ENCODE results near the gene UBR4. TPM values are rescaled to one million over a fixed set of nuclear protein-coding genes. Genes with fewer than 3 reads are reported as not detected.
A peak's percentile ranks its signal among the peaks of the same experiment; 100 is the strongest.

UBR4 gene
- total RNA-seq, 1 donor from 2014 or later = 125 TPM

GRCh38 chr1:19046972-19047731 is 162.9 kb downstream of the UBR4 start:
- DNase-seq (peak; percentile 23), ATAC-seq (no peak)
- Histone ChIP-seq H3K27ac (no peak overlapping the region), H3K9me3 (no peaks in the 10 kb centered on the region), H3K4me1 (no peaks in the 10 kb centered on the region), H3K4me3 (no peak overlapping the region), H3K36me3 (no peaks in the 10 kb centered on the region), H3K27me3 (ENCODE audit: low read depth) (peaks cover 16% of the 10 kb centered on the region)
- TF ChIP-seq CTCF (IDR thresholded peaks at IDR 0.05) = no peak
- intact Hi-C loops (cut with DNase I) = no loop called here

- H3K36me3 ChIP-seq = no peaks in the 10 kb centered on the region
- no peaks in the 10 kb centered on the region for H3K4me1 ChIP-seq
- no peaks in the 10 kb centered on the region for H3K9me3 ChIP-seq
- ATAC-seq (peak; percentile 29 to 83), DNase-seq (peak; percentile 38)
- H3K4me3 ChIP-seq = no peak overlapping the region
- no peak for TF ChIP-seq CTCF (IDR thresholded peaks at IDR 0.05)
- H3K27ac ChIP-seq = no peak overlapping the region
- intact Hi-C loops (cut with DNase I) = no loop called here
- peaks cover 22% of the 10 kb centered on the region for H3K27me3 ChIP-seq (ENCODE audit: low read depth)
These were observed 163.9 kb downstream of the UBR4 start for GRCh38 chr1:19045898-19046880.

GRCh38 chr1:19044975-19045831 is 164.9 kb downstream of the UBR4 start:
- Histone ChIP-seq H3K4me1 (no peaks in the 10 kb centered on the region), H3K36me3 (no peaks in the 10 kb centered on the region), H3K27me3 (ENCODE audit: low read depth) (peaks cover 22% of the 10 kb centered on the region), H3K4me3 (no peak overlapping the region), H3K27ac (no peak overlapping the region), H3K9me3 (no peaks in the 10 kb centered on the region)
- DNase-seq (peak; percentile 33), ATAC-seq (peak; percentile 3 to 29)
- intact Hi-C loops (cut with DNase I) = no loop called here
- no peak for TF ChIP-seq CTCF (IDR thresholded peaks at IDR 0.05)

GRCh38 chr1:19044471-19044870 is 165.6 kb downstream of the UBR4 start:
- ATAC-seq (no peak), DNase-seq (peak; percentile 24)
- Histone ChIP-seq H3K36me3 (no peaks in the 10 kb centered on the region), H3K4me3 (no peak overlapping the region), H3K4me1 (no peaks in the 10 kb centered on the region), H3K27me3 (ENCODE audit: low read depth) (peaks cover 22% of the 10 kb centered on the region), H3K27ac (no peak overlapping the region), H3K9me3 (no peaks in the 10 kb centered on the region)
- no peak for TF ChIP-seq CTCF (IDR thresholded peaks at IDR 0.05)
- intact Hi-C loops (cut with DNase I) = no loop called here
